ENCODE results near the gene FAM120B.

GRCh38 chr6:170274713-170275560, 31.6 kb upstream of the FAM120B start:
- TF ChIP-seq CTCF (IDR thresholded peaks at IDR 0.05) (no peak), POLR2A (IDR thresholded peaks at IDR 0.05) (no peak)
